Uterus (tissue), 4 donors: ENCODE data around the gene ADSS1. TPM values are rescaled to one million over a fixed set of nuclear protein-coding genes. Genes with fewer than 3 reads are reported as not detected.
"Not testable (repeated sequence)": the region's sequence is repeated elsewhere in the genome, so short reads cannot be mapped to it uniquely, and the experiment has no call there.

Experiments
- DNase-seq, 2 donors: peaks; one replicate each; pipeline ENCODE4 v3.0.0-alpha.2; 2019 to 2020
- H3K27ac ChIP-seq, 2 donors: fragments of 200-600 bp; sonication (generic); 1 replicate in 1 of 2; 2 replicates in 1 of 2; pipeline ENCODE4 v1.5.1; 2016 to 2018
- H3K27me3 ChIP-seq, 2 donors: fragments of 200-600 bp; sonication (generic); one replicate each; pipeline ENCODE4 v1.5.1; 2018 to 2019; ENCODE audit warnings: control low read depth in 1 of 2
- H3K36me3 ChIP-seq, 2 donors: fragments of 200-600 bp; sonication (generic); one replicate each; pipeline ENCODE4 v1.5.1; 2019; ENCODE audit warnings: control low read depth in 1 of 2
- H3K4me1 ChIP-seq, 2 donors: fragments of 200-600 bp; sonication (generic); one replicate each; pipeline ENCODE4 v1.5.1; 2018 to 2019; ENCODE audit warnings: control low read depth in 1 of 2
- H3K4me3 ChIP-seq, 2 donors: fragments of 200-600 bp; sonication (generic); 1 replicate in 1 of 2; 2 replicates in 1 of 2; pipeline ENCODE4 v1.5.1; 2018 to 2019; ENCODE audit warnings: mild to moderate bottlenecking in 1 of 2
- H3K9me3 ChIP-seq, 2 donors: fragments of 200-600 bp; sonication (generic); one replicate each; pipeline ENCODE4 v1.5.1; 2019; ENCODE audit warnings: control low read depth in 1 of 2
- CTCF ChIP-seq, 4 experiments: fragments of 200-600 bp in 2 of 4; fragments of 450-650 bp in 2 of 4; sonication (generic) in 2 of 4; IDR thresholded peaks; one replicate each; pipeline ENCODE4 v1.5.1; 2016 to 2019; ENCODE audit warnings: antibody characterized with exemption in 4 of 4, mild to moderate bottlenecking in 2 of 4, moderate library complexity in 1 of 4
- POLR2A ChIP-seq, 2 donors: fragments of 450-650 bp; IDR thresholded peaks; one replicate each; pipeline ENCODE4 v1.6.1; 2016; ENCODE audit warnings: antibody characterized with exemption in 2 of 2, mild to moderate bottlenecking in 1 of 2, moderate library complexity in 1 of 2
- intact Hi-C: fragments of 100-400 bp; cut with DNase I; formaldehyde crosslinking; loops from one replicate; pipeline ENCODE4 v1.15.1; 2023; ENCODE audit warnings: low total_unique reads
- total RNA-seq, 4 donors: library from RNA; depleted of rRNA in 3 of 4; stranded (reverse); fragments of >200 nt in 3 of 4; gene quantifications; one replicate each; pipeline versions ENCODE4 v1.1.0 to v1.2.4, GENCODE V29; 2014 to 2023
- donor health status: DM: yes; HTN: yes; CAD: no.

Gene ADSS1
- total RNA-seq, 4 donors from 2014 or later: 7.0 to 11.7 TPM; not detected in 2

DNA sequence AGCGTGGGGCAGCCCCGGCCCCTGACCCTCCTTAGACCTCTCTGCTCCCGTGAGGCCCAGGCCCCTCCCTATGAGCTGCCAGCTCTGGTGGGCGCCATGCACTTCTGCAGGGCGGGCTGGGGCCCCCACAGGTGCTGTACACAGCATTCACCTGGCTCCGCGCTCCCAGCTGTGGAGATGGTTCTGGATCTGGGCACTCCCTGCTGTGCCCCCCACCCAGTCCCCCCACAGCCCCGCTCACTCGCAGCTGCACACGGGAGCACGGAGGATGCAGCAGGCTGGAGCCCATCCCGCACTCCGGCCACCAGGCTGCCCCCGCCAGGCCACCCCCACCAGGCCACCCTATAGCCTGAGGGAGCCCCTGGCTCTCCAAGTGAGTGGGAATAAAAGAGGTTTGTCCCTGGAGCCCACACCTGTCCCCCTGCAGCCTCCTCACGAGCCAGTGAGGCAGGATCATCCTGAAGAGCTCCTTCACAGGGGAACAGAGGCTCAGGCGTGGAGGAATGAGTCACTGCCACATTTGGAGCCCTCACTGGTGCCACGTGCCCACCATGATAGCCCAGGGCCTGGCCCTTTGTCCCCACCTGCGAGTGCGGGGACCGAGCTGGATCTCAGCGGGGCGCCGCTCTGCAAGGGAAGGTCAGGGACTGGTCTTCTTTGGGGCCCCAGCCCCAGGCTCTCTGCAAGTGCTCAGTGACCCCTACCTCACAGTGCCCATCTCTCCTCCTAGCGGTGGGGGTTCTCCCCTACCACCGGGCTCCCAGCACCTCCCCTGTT, 1.9 kb downstream of the ADSS1 start:
- no peak for DNase-seq
- Histone ChIP-seq H3K27ac (no peak overlapping the region), H3K36me3 (no peaks in the 10 kb centered on the region), H3K27me3 (no peaks in the 10 kb centered on the region), H3K4me1 (peaks cover 0 to 23% of the 10 kb centered on the region in 2 donors), H3K9me3 (no peaks in the 10 kb centered on the region), H3K4me3 (no peak overlapping the region)
- intact Hi-C loops: no loop called here
- TF ChIP-seq CTCF (IDR thresholded peaks at IDR 0.05) (no peak), POLR2A (IDR thresholded peaks at IDR 0.05) (no peak)

DNA sequence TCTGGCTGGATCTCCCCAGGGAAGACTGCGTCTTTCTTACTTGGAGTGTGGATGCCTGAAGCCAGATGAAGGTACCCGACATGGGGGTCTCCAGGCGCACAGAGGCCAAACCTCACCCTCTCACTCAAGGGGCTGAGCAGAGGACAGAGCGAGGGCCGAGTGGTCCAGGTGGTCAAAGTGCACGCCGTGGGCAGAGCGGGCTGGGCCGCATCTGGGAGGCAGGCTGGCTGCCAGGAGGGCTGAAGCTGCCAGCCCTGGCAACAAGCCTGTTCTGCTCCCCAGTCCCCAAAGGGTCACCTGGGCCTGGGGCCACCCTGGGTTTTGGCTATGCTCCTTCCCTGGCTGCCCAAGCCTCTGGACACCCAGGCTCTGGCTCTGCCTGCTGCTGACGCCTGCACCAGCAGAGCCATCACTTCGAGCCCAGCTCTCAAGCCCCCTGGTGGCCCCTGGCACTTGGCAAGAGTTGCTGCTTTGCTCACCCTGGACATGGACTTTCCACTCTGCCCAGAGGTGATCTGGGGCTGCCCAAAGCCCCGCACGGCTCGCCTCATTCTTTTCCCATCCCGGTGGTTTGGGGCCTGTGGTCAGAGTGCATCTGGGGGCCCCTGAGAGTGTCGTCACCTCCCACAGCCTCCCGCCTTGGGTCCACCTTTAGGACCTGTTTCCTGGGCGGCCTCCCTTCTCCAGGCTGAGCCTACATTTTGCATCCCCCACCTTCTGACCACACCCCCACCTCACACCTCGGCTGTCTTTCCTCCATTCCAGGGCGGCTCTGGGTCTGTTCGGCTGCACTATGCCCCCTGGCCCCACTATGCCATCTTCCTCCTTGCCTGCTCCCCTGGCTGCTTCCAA, 2.8 kb downstream of the ADSS1 start:
- Histone ChIP-seq H3K27me3 (no peaks in the 10 kb centered on the region), H3K9me3 (no peaks in the 10 kb centered on the region), H3K4me1 (peaks cover 0 to 22% of the 10 kb centered on the region in 2 donors), H3K36me3 (no peaks in the 10 kb centered on the region), H3K27ac (no peak overlapping the region), H3K4me3 (no peak overlapping the region)
- intact Hi-C loops: no loop called here
- no peak for DNase-seq
- TF ChIP-seq POLR2A (IDR thresholded peaks at IDR 0.05): no peak

DNA sequence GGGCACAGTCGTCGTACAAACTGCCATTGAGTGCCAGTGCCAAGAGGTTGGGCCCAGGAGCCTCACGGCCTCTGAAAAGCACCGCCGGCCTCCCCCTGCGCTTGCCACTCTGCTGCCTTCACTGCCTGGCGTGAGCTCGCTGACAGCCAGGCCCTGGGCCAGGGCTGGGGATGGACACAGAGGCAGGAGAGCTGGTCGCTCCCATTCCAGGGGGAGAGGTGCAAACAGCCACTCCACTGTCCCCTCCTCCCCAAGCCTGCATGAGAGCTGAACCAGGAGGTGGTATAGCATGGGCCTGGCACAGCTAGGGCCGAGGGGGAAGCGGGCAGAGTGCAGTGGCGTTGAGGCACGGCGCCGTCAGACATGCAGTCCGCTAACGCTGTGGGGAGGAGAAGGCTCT, 4.6 kb downstream of the ADSS1 start:
- no peak overlapping the region for H3K4me3 ChIP-seq
- intact Hi-C loops: no loop called here
- peaks cover 0 to 13% of the 10 kb centered on the region in 2 donors for H3K4me1 ChIP-seq
- no peaks in the 10 kb centered on the region for H3K36me3 ChIP-seq
- no peak overlapping the region for H3K27ac ChIP-seq
- DNase-seq: no peak
- H3K9me3 ChIP-seq: no peaks in the 10 kb centered on the region
- H3K27me3 ChIP-seq: no peaks in the 10 kb centered on the region
- TF ChIP-seq CTCF (IDR thresholded peaks at IDR 0.05) (no peak), POLR2A (IDR thresholded peaks at IDR 0.05) (no peak)

- H3K9me3 ChIP-seq, H3K4me1 ChIP-seq, H3K27ac ChIP-seq, H3K27me3 ChIP-seq, H3K4me3 ChIP-seq, H3K36me3 ChIP-seq, intact Hi-C loops, DNase-seq: not testable (repeated sequence)
Measured at GRCh38 chr14:104729176-104729834, 5.3 kb downstream of the ADSS1 start.

DNA sequence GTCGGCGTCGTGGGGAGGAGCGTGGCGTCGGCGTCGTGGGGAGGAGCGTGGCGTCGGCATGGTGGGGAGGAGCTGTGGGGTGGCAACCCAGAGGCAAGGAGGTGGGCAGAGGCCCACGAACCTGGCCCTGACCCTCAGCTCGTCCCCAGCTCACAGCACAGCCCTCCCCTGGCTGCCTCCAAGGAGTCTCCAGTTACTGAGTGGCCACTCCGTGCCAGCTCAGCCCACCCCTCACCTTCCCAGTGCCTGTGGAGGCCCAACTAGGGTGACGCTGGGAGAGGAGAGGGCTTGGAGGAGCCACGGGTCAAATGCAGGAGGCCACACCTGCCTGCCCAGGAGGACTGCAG, 5.8 kb downstream of the ADSS1 start:
- Histone ChIP-seq H3K9me3 (no peaks in the 10 kb centered on the region), H3K36me3 (no peaks in the 10 kb centered on the region), H3K4me1 (peaks cover 0 to 4% of the 10 kb centered on the region in 2 donors), H3K27ac (no peak overlapping the region), H3K4me3 (no peak overlapping the region), H3K27me3 (no peaks in the 10 kb centered on the region)
- intact Hi-C loops: no loop called here
- DNase-seq: no peak
- TF ChIP-seq POLR2A (IDR thresholded peaks at IDR 0.05) (no peak), CTCF (IDR thresholded peaks at IDR 0.05) (no peak)

- Histone ChIP-seq H3K27ac (no peak overlapping the region), H3K4me3 (no peak overlapping the region), H3K36me3 (no peaks in the 10 kb centered on the region), H3K4me1 (no peaks in the 10 kb centered on the region), H3K27me3 (no peaks in the 10 kb centered on the region), H3K9me3 (no peaks in the 10 kb centered on the region)
- TF ChIP-seq CTCF (IDR thresholded peaks at IDR 0.05) (no peak), POLR2A (IDR thresholded peaks at IDR 0.05) (no peak)
- intact Hi-C loops: no loop called here
- DNase-seq: no peak
Measured at GRCh38 chr14:104730487-104730886, 6.5 kb downstream of the ADSS1 start.
